GM21515 (cell line): Measurements from ENCODE around the gene CERS6.
A peak's percentile ranks its signal among the peaks of the same experiment; 100 is the strongest.

Experiments used
- ATAC-seq: cut with Tn5 transposase; IDR thresholded peaks from one replicate; pipeline ENCODE4 v1.9.1; 2021; ENCODE audit not compliant: unreplicated experiment

Gene CERS6

GRCh38 chr2:168565512-168565911, 109.4 kb downstream of the CERS6 start:
- no peak for ATAC-seq

DNA sequence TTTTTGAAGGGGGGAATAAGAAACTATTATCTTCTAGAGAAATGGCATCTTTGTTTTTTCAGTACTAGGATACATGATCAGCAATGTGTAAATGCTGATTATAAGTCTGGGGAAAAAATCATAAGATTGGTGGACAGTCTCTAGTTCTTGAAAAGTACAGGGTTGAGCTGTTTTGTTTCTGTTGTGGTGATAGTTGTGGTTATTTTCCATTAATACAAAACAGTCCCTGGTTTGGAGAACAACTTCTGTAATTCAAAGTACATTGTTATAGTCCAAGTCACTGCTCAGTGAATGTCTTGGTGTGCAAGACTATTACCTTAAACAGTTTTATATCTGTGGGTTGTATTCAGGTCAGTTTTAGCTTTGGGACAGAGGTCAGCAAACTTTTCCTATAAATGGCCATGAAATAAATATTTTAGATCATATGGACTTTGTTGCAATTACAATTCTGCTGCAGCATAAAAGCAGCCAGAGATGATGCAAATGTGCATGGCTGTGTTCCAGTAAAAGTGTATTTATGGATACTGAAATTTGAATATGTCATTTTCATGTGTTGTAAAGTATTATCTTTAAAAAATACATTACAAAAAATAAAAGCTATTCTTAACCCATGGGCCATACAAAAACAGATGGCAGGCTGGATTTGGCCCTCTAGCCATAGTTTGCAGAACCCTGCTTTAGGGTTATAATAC, 111.0 kb downstream of the CERS6 start:
- ATAC-seq: no peak

- no peak for ATAC-seq
These were observed 111.8 kb downstream of the CERS6 start for GRCh38 chr2:168567836-168568235.

GRCh38 chr2:168568476-168569267, 112.6 kb downstream of the CERS6 start:
- ATAC-seq: no peak

GRCh38 chr2:168571061-168571460, 115.0 kb downstream of the CERS6 start:
- ATAC-seq: no peak

GRCh38 chr2:168573128-168573903, 117.2 kb downstream of the CERS6 start:
- ATAC-seq: no peak

DNA sequence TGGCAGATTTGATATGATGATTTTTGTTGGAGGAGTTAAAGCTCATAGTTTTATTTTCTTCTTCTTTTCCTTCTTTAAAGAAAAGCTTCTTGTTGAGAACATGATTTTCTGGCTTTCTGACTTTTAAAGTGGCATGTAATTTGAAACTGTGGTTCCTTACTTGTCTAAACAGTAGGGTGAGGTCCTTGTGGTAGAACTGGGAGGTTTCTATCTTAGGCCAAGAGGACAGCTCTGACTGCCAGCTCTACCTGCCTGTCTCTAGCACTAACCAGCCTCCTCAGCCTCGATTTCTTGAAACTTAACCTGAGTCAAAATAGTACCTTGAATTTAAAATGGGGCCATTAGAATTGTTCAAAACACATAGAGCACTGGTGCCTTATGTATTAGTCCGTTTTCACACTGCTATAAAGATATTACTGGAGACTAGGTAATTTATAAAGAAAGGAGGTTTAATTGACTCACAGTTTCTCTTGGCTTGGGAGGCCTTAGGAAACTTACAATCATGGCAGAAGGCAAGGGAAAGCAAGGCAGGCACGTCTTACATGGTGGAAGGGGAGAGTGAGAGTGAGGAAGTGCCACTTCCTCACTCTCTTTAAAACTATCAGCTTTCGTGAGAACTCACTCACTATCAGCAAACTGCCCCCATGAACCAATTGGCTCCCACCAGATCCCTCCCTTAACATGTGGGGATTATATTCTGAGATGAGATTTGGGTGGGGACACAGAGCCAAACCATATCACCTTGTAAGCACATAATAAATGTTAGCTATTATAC, 119.0 kb downstream of the CERS6 start:
- ATAC-seq: no peak

DNA sequence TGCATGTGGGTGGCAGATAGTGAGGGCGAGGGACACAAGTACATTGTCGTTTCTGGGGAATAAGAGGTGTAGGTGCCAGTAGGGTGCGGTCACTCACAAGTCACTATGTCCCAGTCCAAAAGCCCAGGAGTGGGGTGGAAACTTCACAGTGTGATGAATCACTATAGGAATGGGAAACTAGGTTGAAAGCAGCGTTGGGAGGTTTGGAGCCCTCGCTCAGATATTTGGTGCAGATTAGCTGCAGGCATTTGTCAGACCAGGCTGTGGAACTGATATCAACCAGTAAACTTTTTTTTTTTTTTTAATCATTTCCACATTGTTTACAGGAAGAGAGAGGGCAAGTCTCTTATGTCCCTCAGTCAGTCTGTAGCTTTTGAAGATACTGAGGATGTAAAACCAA, 121.8 kb downstream of the CERS6 start:
- ATAC-seq: no peak

- ATAC-seq: peak; percentile 50
These were observed 127.1 kb downstream of the CERS6 start for GRCh38 chr2:168583064-168583709.

- ATAC-seq: no peak
These were observed 127.8 kb downstream of the CERS6 start for GRCh38 chr2:168583710-168584521.

- ATAC-seq: no peak
These were observed 128.8 kb downstream of the CERS6 start for GRCh38 chr2:168584911-168585310.

- ATAC-seq: no peak
These were observed 129.6 kb downstream of the CERS6 start for GRCh38 chr2:168585700-168586099.

- ATAC-seq: no peak
These were observed 131.2 kb downstream of the CERS6 start for GRCh38 chr2:168587307-168587706.

GRCh38 chr2:168589236-168590211, 133.5 kb downstream of the CERS6 start:
- ATAC-seq: no peak

DNA sequence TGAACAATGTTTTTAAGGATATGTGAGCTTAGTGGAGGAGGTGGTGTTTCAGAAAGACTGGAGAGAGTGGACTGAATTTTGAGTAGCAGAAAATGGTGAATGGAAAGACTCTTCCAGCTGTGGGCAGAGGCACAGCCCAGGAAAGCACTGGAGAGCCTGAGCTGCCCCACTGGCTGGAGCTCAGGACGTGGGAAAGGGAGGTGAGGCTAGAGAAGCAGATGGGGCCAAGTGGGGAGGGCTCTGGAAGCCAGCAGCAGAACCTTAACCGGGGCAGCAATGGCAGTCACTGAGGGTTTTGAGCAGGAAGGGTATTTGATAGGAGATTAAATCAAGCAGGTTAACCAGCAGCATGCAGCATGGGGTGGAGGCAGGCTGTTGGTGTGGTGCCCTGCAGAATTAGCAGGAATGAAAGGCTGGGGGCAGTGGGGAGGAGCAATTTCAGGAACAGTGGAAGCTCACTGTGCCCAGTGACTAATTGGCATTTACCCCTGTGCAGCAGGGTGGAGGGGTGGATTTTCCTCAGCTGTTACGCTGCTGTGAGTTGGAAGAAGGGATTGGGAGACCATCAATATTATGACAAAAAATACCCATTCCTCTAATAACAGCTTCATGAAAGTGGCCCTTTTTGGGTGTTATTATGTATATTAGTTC, 136.2 kb downstream of the CERS6 start:
- ATAC-seq: no peak

GRCh38 chr2:168593713-168594112, 137.6 kb downstream of the CERS6 start:
- peak; percentile 52 for ATAC-seq

DNA sequence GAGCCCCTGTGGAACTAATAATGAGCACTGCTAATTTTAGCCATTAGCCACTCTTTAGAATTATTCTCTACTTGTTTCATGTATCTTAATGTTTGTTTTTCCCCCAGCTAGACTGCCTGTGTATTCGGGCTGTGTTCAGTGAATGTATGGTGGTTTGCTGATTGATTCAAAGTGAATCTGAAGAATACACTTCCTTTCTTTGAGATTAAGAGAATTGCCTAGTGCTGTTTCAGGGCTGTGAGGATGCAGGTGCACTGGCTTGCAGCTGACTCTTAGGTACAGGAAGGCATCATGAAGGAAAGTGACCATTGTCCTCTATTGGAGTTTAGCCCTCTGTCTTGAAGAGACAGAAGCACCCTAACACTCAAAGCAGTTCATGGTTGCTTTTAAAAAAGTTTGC, 138.7 kb downstream of the CERS6 start:
- peak; percentile 85 for ATAC-seq
